Umbilical cord (tissue), 2 donors: ENCODE measurements around the gene CCDC138. TPM values are rescaled to one million over a fixed set of nuclear protein-coding genes. Genes with fewer than 3 reads are reported as not detected.
A peak's percentile ranks its signal among the peaks of the same experiment; 100 is the strongest.
"Not testable (repeated sequence)": the region's sequence is repeated elsewhere in the genome, so short reads cannot be mapped to it uniquely, and the experiment has no call there.

ENCODE experiments used
- DNase-seq: peaks from one replicate; pipeline ENCODE4 v3.0.0-alpha.2; 2015; ENCODE audit warnings: low spot score
- total RNA-seq: library from RNA; depleted of rRNA; stranded (reverse); fragments of >200 nt; gene quantifications from one replicate; pipeline ENCODE4 v1.2.3, GENCODE V29; 2014; ENCODE audit warnings: low replicate concordance; ENCODE audit not compliant: insufficient read depth

The CCDC138 gene, protein sequence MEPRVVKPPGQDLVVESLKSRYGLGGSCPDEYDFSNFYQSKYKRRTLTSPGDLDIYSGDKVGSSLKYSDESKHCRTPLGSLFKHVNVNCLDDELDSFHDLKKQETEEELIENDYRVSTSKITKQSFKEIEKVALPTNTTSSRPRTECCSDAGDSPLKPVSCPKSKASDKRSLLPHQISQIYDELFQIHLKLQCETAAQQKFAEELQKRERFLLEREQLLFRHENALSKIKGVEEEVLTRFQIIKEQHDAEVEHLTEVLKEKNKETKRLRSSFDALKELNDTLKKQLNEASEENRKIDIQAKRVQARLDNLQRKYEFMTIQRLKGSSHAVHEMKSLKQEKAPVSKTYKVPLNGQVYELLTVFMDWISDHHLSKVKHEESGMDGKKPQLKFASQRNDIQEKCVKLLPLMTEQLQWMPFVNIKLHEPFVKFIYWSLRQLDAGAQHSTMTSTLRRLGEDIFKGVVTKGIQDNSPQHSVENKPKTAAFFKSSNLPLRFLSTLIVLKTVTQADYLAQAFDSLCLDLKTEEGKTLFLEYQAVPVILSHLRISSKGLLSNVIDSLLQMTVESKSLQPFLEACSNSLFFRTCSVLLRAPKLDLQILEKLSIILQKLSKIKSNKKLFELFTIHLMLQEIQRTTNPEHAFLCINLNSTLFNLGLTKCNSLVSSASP
- total RNA-seq: 6.7 TPM

DNA sequence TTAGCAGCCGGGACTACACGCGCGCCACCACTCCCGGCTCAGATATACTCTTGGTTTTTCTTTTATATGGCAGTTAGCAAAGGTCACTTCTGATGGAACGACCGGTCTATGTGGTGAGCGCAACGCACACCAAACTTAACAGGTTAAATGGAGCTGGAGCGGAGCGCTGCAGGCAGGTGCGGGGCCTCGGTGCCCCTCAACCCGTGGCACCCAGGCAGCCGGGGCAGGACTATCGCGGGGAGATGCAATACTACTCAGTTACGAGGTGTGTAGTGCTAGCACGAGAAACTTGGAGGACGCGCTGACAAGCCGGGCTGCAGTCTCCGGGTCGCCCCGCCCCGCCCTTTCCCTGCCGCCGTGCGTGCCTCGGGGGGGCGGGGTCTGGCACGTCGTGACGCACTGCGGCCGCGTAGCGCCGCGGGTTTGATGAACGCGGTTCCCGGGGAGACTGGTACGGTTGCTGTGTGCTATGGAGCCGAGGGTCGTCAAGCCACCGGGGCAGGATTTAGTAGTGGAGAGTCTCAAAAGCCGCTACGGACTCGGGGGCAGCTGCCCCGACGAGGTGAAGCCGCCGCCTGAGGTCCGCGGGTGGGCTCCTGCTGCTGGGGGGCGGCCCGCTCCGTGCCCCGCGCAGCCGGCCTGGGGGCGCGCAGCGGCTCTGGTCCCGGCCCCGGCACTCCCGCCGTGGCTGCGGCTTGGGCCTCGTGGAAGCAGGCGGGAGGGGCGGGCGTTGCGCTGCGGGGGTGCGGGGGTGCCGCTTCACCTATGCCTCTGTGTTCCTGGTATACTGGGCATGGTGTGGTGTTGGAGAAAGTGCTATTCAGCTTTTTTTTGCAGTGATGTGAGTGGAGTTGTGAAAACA is at the start of gene CCDC138:
TSS of gene CCDC138 (plus strand) at position 418 of the 862 bp plus-strand sequence. CDS start at position 470, 52 bp downstream.
- peak; percentile 90 for DNase-seq

DNA sequence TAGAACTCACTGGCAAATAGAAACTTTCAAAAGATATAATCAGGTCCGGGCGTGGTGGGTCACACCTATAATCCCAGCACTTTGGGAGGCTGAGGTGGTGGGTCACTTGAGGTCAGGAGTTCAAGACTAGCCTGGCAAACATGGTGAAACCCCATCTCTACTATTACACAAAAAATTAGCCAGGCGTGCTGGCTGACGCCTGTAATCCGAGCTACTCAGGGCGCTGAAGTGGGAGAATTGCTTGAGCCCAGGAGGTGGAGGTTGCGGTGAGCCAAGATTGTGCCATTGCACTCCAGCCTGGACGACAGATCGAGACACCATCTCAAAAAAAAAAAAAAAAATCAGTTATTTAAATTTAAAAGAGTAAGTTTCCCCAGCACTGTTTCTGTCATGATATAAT is 28.6 kb upstream of the CCDC138 start:
- DNase-seq: not testable (repeated sequence)

DNA sequence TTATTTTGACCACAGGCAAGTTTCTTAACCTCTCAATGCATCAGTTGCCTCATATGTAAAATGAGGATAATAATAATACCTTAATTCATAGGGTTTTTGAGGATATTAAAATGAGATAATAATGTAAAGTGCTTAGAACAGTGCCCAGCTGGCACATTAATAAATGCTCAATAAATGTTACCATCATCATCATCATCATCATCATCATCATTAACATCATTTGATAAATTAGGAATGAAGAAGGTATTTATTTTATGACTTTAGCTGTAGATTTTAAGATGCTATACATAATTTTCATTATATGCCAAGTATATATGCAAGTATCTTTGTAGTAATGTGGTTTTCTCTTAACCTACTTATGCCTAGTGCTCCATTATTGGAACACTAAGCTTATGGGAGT is 24.0 kb upstream of the CCDC138 start:
- DNase-seq: not testable (repeated sequence)

DNA sequence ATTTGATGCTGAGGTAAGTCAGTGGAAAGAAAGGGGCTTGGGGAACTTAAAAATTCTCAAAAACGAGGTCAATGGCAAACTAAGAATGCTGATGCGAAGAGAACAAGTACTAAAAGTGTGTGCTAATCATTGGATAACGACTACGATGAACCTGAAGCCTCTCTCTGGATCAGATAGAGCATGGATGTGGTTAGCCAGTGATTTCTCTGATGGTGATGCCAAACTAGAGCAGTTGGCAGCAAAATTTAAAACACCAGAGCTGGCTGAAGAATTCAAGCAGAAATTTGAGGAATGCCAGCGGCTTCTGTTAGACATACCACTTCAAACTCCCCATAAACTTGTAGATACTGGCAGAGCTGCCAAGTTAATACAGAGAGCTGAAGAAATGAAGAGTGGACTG is 19.9 kb upstream of the CCDC138 start:
- not testable (repeated sequence) for DNase-seq

DNA sequence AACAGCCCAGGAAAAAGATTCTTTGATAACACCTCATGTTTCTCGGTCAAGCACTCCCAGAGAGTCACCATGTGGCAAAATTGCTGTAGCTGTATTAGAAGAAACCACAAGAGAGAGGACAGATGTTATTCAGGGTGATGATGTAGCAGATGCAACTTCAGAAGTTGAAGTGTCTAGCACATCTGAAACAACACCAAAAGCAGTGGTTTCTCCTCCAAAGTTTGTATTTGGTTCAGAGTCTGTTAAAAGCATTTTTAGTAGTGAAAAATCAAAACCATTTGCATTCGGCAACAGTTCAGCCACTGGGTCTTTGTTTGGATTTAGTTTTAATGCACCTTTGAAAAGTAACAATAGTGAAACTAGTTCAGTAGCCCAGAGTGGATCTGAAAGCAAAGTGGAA is 18.7 kb upstream of the CCDC138 start:
- DNase-seq: not testable (repeated sequence)

DNA sequence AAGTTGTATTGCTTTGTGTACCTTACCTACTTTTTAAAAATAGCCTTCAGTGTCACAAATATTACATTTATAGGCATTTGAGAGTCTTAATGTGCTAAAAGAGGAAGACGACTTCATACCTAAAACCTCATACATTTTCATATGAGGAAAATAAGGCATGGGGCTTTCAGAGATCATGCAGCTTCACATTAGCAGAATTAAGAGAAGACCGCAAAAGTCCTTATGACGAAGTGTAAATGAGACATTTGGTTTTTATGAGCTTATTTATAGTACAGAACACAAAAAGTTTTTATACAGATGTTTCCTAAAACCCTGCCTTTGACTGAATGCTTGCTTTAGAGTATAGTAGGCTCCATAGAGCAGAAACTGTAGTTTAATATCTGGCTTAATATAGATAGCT is 10.1 kb upstream of the CCDC138 start:
- no peak for DNase-seq

DNA sequence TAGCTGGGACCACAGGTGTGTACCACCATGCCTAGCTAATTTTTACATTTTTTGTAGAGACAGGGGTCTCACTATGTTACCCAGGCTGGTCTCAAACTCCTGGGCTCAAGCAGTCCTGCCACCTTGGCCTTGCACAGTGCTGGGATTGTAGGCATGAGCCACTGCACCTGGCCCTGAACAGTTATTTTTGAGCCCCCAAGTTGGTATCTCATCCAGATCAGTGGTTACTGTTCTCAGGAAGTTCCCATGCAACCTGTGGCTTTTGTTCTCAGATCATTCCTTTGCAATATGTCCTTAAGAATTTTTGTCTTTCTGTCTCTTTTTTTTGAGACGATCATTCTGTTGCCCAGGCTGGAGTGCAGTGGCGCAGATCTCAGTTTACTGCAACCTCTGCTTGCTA is 7.7 kb upstream of the CCDC138 start:
- DNase-seq: no peak

DNA sequence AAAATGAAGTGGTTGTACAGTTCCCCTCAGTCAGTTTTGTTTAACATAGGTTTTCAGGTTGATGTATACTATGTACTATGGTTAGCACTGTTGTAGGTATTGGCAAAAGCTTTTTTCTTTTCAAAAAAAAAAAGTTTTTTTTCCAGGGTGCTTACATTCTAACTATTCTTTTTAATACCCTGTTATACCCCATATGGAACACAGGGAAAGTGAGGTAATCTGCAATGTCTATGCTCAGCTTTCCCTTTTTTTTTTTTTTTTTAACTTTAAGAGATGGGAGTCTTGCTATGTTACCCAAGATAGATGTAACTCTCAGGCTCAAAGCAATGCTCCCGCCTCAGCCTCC is 590 bp upstream of the CCDC138 start:
- no peak for DNase-seq

DNA sequence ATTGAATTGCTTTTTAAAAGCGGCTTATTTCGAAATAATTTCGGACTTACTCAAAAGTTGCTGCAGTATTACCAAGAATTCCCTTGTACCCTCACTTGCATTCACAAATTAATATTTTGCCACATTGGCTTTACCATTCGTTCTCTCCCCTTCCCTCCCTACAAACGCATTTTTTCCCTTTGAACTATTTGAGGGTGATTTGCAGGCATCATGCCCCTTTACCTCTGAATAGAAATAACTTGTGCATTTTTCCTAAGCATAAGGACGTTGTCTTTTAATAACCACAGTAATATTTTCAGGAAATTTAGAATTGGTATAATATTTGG is 608 bp downstream of the CCDC138 start:
- DNase-seq: no peak

DNA sequence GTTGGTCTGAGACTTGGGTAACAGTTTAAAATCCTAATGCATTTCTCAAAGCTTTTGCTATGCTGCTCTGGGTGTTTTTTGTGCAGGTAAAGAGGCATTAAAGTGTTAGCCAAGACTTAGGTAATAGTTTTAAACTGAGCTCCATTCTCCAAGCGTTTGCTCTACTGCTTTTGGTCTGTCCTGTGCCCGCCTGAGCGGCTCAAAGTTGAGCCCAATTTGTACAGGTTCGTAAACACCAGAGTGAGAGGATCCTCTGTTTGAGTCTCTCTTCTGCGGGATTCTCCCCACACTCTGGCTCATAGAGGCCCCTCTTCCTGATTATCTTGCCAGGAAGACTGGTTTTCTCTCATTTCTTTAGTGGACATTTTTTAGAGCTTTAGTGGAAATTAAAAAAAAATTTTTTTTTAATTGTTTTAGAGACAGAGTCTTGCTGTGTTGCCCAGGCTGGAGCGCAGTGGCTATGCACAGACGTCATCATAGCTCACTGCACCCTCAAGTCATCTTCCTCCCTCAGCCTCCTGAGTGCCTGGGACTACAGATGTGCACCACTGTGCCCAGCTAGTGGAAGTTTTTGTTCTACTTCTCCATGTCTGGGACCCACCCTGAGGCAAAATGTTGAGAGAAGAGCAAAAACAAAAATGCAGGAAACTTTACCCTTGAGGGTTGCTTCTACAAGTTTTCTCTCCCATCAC is 16.6 kb downstream of the CCDC138 start:
- no peak for DNase-seq

DNA sequence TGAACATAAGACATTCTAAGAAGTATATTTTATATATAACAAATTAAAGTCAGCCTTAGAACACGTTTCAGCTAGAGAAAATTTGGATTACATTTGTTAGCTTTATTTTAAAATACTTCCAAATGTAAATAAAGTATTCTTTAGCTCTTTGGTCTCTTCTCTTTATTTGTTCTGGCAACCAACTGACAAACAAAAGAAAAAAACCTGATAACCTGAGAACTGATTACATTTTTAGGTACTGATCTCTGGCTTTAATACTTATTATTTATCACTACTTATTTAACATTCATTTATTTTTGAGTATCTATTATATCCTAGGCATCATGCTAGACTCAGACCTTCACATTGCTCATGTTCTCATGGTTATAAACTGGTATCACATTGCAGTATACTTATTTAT is 18.5 kb downstream of the CCDC138 start:
- no peak for DNase-seq

DNA sequence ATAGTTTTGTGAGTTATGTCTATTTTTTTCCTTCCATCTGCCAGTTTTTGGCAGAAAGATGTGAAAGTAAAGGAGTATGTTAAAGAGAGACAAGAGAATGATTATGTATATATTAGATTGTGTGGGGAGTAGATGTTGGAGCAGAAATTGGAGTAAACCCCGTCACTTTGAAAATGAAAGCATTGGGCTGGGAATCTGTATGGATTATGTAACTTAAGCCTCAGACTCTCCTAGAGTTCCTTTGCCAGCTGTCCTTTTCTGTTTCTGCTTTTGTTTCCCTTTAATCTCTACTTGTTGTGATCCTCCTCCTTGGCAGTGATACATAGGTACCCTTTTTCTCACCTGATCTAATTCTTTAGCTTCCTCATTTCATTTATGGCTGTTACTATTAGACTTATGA is 19.2 kb downstream of the CCDC138 start:
- DNase-seq: peak; percentile 46

DNA sequence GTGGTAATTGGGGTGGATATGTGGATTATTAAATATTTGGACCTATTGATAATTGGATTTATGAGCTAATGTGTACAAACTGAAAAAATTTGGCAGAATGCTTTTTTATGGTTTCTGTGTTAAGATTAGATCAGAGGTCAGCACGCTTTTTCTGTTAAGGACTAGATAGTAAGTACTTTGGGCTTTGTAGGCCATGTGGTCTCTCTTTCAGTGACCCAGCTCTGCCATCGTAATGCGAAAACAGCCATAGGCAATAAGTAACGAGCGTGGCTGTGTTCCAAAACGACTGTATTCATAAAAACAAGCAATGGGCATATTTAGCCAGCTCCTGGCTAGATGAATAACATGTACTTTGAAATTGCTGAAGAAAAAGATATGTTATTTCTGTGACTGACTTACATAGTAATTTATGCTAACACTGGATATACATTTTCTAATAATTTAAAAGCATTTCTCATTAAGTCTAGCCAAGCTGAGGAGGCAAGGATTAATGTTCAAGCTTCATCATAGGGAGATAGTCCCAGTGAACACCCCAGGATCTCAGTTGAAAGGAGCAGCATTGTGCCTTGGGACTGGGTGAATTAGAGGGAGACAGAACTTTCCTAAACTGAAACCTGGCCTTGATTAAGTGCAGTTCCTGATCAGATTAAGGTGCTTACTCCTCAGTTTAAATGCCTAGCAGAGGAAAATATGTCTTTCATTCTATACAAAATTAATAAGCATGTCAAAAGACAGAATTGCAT is 20.0 kb downstream of the CCDC138 start:
- DNase-seq: peak; percentile 60

DNA sequence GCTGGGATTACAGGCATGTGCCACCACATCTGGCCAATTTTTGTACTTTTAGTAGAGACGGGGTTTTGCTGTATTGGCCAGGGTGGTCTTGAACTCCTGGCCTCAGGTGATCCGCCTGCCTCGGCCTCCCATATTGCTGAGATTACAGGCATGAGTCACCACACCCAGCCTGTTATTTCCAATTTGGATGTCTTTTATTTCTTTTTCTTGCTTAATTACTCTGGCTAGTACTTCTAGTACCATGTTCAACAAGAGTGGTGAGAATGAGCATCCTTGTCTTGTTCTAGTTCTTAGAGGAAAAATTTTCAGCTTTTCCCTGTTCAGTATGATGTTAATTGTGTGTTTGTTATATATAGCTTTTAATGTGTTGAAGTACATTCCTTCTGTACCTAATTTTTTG is 23.4 kb downstream of the CCDC138 start:
- no peak for DNase-seq

DNA sequence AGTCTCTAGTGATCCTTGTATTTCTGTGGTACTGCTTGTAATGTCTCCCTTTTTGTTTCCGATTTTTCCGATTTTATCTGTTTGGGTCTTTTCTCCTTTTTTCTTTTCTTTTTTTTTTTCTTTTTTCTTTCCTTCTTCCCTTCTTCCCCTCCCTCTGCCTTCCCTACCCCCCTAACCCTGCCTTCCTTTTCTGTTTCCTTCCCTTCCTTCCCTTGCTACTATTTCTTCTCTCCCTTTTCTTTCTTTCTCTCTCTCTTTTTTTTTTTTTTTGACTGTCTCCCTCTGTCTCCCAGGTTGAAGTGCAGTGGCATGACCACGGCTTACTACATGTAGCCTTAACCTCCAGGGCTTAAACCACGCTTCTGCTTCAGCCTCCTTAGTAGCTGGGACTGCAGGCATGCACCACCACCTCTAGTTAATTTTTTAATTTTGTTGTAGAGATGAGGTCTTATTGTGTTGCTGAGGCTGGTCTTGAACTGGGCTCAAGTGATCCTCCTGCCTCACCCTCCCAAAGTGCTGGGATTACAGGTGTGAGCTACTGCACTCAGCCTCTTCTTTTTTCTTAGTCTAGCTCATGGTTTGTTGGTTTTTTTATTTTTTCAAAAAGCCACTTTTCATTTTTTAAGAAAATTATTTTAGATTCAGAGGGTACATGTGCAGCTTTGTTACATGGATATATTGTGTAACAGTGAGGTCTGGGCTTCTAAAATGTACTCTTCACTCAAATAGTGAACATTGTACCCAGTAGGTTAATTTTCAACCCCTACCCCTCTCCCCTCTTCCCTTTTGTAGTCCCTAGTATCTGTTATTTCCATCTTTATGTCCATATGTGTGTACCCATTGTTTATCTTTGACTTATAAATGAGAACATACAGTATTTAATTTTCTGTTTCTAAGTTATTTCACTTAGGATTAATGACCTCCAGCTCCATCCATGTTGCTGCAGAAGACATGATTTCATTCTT is 24.7 kb downstream of the CCDC138 start:
- DNase-seq: no peak

DNA sequence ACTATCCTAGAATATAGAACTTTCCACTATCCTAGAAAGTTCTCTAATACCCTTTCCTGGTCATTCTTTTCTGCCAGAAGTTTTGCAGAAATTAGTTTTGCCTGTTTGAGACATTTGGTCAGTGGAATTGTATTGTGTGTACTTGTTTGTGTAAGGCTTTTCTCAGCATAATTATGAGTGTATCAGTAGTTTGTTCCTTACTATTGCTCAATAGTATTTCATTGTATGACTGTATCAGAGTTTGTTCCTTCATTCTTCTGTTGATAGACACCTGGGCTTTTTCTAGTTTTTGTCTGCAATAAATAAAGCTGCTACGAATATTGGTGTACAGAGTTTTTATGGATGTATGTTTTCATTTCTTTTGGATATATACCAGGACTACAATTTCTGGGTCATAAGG is 27.2 kb downstream of the CCDC138 start:
- DNase-seq: no peak

DNA sequence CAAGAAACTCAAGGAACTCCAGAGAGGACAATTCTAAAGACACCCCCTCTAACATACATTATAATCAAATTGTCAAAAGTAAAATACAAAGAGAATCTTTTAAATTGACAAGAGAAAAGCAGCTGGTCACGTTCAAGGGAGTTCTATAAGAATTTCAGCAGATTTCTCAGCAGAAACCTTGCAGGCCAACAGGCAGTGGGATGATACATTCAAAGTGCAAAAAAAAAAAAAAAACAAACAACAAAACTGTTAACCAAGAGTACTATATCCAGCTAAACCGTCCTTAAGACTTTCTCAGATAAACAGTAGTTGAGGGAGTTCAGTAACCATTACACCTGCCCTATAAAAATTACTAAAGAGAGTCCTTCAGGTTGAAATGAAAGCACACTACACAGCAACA is 33.9 kb downstream of the CCDC138 start:
- DNase-seq: no peak

DNA sequence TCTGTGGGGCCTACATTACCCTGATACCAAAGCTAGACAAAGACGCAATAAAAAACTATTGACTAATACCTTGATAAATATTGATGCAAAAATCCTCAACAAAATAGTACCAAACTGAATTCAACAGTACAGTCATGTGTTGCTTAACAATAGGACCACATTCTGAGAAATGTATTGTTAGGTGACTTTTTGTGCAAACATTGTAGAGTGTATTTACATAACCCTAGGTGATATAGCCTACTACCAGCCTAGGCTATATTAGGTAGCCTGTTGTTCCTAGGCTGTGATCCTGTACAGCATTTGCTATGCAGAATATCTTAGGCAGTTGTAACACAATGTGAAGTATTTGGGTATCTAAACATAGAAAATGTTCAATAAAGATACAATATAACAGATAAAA is 36.7 kb downstream of the CCDC138 start:
- no peak for DNase-seq

DNA sequence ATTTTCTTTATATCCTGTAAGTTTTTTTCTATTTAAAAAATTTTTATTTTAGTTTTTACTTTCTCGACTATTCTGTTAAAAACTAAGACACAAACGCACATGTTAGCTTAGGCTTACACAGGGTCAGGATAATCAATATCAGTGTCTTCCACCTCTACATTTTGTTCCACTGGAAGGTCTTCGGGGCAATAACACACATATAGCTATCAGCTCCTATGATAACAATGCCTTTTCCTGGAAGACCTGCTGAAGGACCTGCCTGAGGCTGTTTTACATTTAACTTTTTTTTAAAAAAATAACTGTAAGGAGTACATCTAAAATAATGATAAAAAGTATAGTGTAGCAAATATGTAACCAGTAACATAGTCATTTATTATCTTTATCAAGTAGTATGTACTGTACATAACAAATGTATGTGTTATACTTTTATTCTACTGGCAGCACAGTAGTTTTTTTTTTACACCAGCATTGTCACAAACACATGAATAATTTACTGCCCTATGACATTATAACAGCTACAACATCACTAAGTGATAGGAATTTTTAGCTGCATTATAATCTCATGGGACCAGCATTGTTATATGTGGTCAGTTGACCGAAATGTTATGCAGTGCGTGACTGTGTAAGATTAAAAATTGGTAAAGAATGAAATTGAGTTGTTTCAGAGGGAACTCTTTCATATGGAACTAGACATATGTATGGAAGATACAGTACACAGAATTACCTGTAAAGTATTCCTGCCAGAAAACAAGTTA is 37.9 kb downstream of the CCDC138 start:
- no peak for DNase-seq
